Kidney (tissue), 14 donors: ENCODE results near the gene DOHH. TPM values are rescaled to one million over a fixed set of nuclear protein-coding genes. Genes with fewer than 3 reads are reported as not detected.

ENCODE experiments used
- DNase-seq, 5 donors: peaks; one replicate each; pipeline ENCODE4 v3.0.0-alpha.2; 2013 to 2020
- FAIRE-seq: peaks from 2 replicates; lab custom pipeline; 2012; peaks lifted over from hg19 to GRCh38; lab: Jason Lieb, UNC
- H3K27ac ChIP-seq, 2 donors: one replicate each; pipeline ENCODE4 v1.7.0; 2013; ENCODE audit warnings: low read depth in 2 of 2, low read length in 2 of 2, inconsistent platforms in 1 of 2
- H3K27me3 ChIP-seq: one replicate; pipeline ENCODE4 v1.7.1; 2013; ENCODE audit warnings: low read length, inconsistent platforms; ENCODE audit not compliant: control insufficient read depth, insufficient read depth
- H3K36me3 ChIP-seq, 3 donors: one replicate each; pipeline versions ENCODE4 v1.7.0 to v1.7.1; 2013; ENCODE audit warnings: low read length in 3 of 3, control low read depth in 1 of 3, inconsistent platforms in 1 of 3; ENCODE audit not compliant: insufficient read depth in 3 of 3, control insufficient read depth in 2 of 3
- H3K4me1 ChIP-seq, 3 donors: one replicate each; pipeline versions ENCODE4 v1.7.0 to v1.7.1; 2013; ENCODE audit warnings: low read length in 3 of 3, inconsistent platforms in 1 of 3, low read depth in 1 of 3; ENCODE audit not compliant: control insufficient read depth in 2 of 3, insufficient read depth in 2 of 3
- H3K4me3 ChIP-seq, 3 donors: one replicate each; pipeline versions ENCODE4 v1.7.0 to v1.8.1; 2013; ENCODE audit warnings: low read length in 3 of 3, control low read depth in 1 of 3, inconsistent platforms in 1 of 3
- H3K9ac ChIP-seq, 3 donors: one replicate each; pipeline versions ENCODE4 v1.7.0 to v1.7.1; 2013; ENCODE audit warnings: low read length in 3 of 3, control low read depth in 1 of 3, inconsistent platforms in 1 of 3
- H3K9me3 ChIP-seq, 3 donors: one replicate each; pipeline versions ENCODE4 v1.7.0 to v1.7.1; 2013; ENCODE audit warnings: low read length in 3 of 3, control low read depth in 1 of 3, inconsistent platforms in 1 of 3; ENCODE audit not compliant: control insufficient read depth in 2 of 3, insufficient read depth in 1 of 3
- intact Hi-C: fragments of 100-400 bp; cut with DNase I; formaldehyde crosslinking; loops from one replicate; pipeline ENCODE4 v1.11.1; 2022
- polyA plus RNA-seq: library from polyadenylated mRNA; stranded (reverse); fragments of 350-450 nt; fragmentation: Illumina TruSeq; extraction: RNeasy Lipid Tissue Mini Kit (QIAGEN cat#74804); gene quantifications from one replicate; pipeline ENCODE4 v1.2.3, GENCODE V29; 2014; ENCODE audit warnings: low read depth, low replicate concordance; ENCODE audit not compliant: insufficient read depth
- total RNA-seq: library from RNA; stranded (reverse); fragmentation: NEBNext Ultra II Directional; extraction: Animal tissue kit (Norgen Biotek cat#: 25700); gene quantifications from one replicate; pipeline ENCODE4 v1.2.1, GENCODE V29; 2021
- TF ChIP-seq, protein P1 (sequence below): IDR thresholded peaks from 3 replicates; pipeline ENCODE4 v1.5.1; 2012; ENCODE audit warnings: mild to moderate bottlenecking, moderate library complexity, borderline replicate concordance; ENCODE audit not compliant: insufficient read depth; ENCODE audit errors: extremely low read depth
- donor health status: control.
- donor health status: control.
- donor health status: control.
- donor health status: control.
- donor health status: control.
- donor health status: DM: yes; HTN: yes; CAD: no.
- donor health status: Normal renal cell carcinoma (clear cell type).

DOHH gene
- total and polyA plus RNA-seq, 2 donors from 2014 or later, result 12.2 to 20.2 TPM

- no peak for FAIRE-seq
Observed at GRCh38 chr19:3494051-3494450, 6.4 kb downstream of the DOHH start.

GRCh38 chr19:3493651-3494050 is 6.8 kb downstream of the DOHH start:
- TF ChIP-seq, protein P1, sequence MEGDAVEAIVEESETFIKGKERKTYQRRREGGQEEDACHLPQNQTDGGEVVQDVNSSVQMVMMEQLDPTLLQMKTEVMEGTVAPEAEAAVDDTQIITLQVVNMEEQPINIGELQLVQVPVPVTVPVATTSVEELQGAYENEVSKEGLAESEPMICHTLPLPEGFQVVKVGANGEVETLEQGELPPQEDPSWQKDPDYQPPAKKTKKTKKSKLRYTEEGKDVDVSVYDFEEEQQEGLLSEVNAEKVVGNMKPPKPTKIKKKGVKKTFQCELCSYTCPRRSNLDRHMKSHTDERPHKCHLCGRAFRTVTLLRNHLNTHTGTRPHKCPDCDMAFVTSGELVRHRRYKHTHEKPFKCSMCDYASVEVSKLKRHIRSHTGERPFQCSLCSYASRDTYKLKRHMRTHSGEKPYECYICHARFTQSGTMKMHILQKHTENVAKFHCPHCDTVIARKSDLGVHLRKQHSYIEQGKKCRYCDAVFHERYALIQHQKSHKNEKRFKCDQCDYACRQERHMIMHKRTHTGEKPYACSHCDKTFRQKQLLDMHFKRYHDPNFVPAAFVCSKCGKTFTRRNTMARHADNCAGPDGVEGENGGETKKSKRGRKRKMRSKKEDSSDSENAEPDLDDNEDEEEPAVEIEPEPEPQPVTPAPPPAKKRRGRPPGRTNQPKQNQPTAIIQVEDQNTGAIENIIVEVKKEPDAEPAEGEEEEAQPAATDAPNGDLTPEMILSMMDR, result no peak
- Histone ChIP-seq H3K9me3 (no peaks in the 10 kb centered on the region), H3K9ac (no peak overlapping the region), H3K4me1 (peaks cover 0 to 4% (median 0%) of the 10 kb centered on the region in 3 donors), H3K27ac (no peak overlapping the region), H3K36me3 (peaks cover 2 to 14% (median 7%) of the 10 kb centered on the region in 3 donors), H3K4me3 (no peak overlapping the region), H3K27me3 (no peaks in the 10 kb centered on the region)
- DNase-seq (no peak), FAIRE-seq (no peak)
- intact Hi-C loops, result no loop called here

More at GRCh38 chr19:3494051-3494450, 6.4 kb downstream of the DOHH start:
- Histone ChIP-seq H3K4me3 (no peak overlapping the region), H3K27ac (no peak overlapping the region), H3K27me3 (no peaks in the 10 kb centered on the region), H3K36me3 (peaks cover 2 to 14% (median 7%) of the 10 kb centered on the region in 3 donors), H3K9me3 (no peaks in the 10 kb centered on the region), H3K4me1 (peaks cover 0 to 8% (median 0%) of the 10 kb centered on the region in 3 donors), H3K9ac (no peak overlapping the region)
- TF ChIP-seq, protein P1, result no peak
- no peak for DNase-seq
- intact Hi-C loops, result no loop called here

GRCh38 chr19:3492919-3493318 is 7.6 kb downstream of the DOHH start:
- H3K4me1 ChIP-seq, result peaks cover 0 to 3% (median 0%) of the 10 kb centered on the region in 3 donors
- H3K9me3 ChIP-seq, result no peaks in the 10 kb centered on the region
- peaks cover 2 to 14% (median 7%) of the 10 kb centered on the region in 3 donors for H3K36me3 ChIP-seq
- no peak overlapping the region for H3K4me3 ChIP-seq
- no peak overlapping the region for H3K27ac ChIP-seq
- TF ChIP-seq, protein P1, result no peak
- no peak overlapping the region for H3K9ac ChIP-seq
- FAIRE-seq (no peak), DNase-seq (no peak)
- no peaks in the 10 kb centered on the region for H3K27me3 ChIP-seq
- intact Hi-C loops, result no loop called here
